K562 (cell line): ENCODE measurements around the gene RSRC1. TPM values are rescaled to one million over a fixed set of nuclear protein-coding genes. Genes with fewer than 3 reads are reported as not detected.

ENCODE experiments used
- ATAC-seq: fragments of 200-7000 bp; cut with Tn5 transposase; 3 replicates; pipeline ENCODE4 v1.9.1; 2020; ENCODE audit warnings: moderate library complexity
- BruUV-seq: library from RNA; stranded (reverse); fragments of 400-500 nt; replicated peaks from 2 replicates; lab custom pipeline; 2021; lab: Mats Ljungman, UMichigan
- CTCF ChIA-PET: fragments of 300-600 bp; formaldehyde crosslinking; extraction: SDS; loops from one replicate; lab custom pipeline; 2021; ENCODE audit warnings: low intra/inter-chr PET ratio; lab: Yijun Ruan, JAX
- POLR2A ChIA-PET: fragments of 300-600, 350-650 bp; sonication (Branson Sonifier 250); formaldehyde crosslinking; extraction: SDS; loops from one replicate; lab custom pipeline; 2021; ENCODE audit warnings: antibody characterized with exemption, inconsistent platforms; lab: Yijun Ruan, JAX
- DNase-seq, 4 experiments: peaks; one replicate each; pipeline versions ENCODE4 v3.0.0 to v3.0.0-alpha.2; 2011 to 2018; ENCODE audit warnings: low spot score in 3 of 4, mixed read lengths in 3 of 4; ENCODE audit errors: extremely low read depth in 1 of 4
- FAIRE-seq: peaks from 2 replicates; lab custom pipeline; 2011; peaks lifted over from hg19 to GRCh38; lab: Jason Lieb, UNC
- H2AFZ ChIP-seq: 2 replicates; pipeline ENCODE4 v1.6.0; 2011; ENCODE audit warnings: low read depth, low read length, control low read depth, inconsistent platforms
- H3K27ac ChIP-seq: fragments of 200-600 bp; 3 replicates; pipeline ENCODE4 v1.8.0; 2011; ENCODE audit warnings: low read depth, mild to moderate bottlenecking, control low read depth, inconsistent platforms, low read length, moderate library complexity, mixed read lengths; ENCODE audit errors: extremely low read depth
- H3K27me3 ChIP-seq, 2 experiments: fragments of 300-600 bp in 1 of 2; 2 replicates in 1 of 2; 3 replicates in 1 of 2; pipeline versions ENCODE4 v1.6.0 to v1.8.0; 2011; ENCODE audit warnings: inconsistent platforms in 2 of 2, low read length in 2 of 2, mild to moderate bottlenecking in 1 of 2, mixed read lengths in 1 of 2, moderate library complexity in 1 of 2; ENCODE audit not compliant: control insufficient read depth in 2 of 2, insufficient read depth in 2 of 2
- H3K36me3 ChIP-seq: fragments of 300-600 bp; 3 replicates; pipeline ENCODE4 v1.8.0; 2011; ENCODE audit warnings: mild to moderate bottlenecking, low read length, inconsistent platforms; ENCODE audit not compliant: control insufficient read depth, insufficient read depth
- H3K4me1 ChIP-seq, 2 experiments: fragments of 200-600 bp in 1 of 2; replicated peaks in 1 of 2; 2 replicates in 1 of 2; 3 replicates in 1 of 2; pipeline versions ENCODE4 v1.5.1 to v1.8.0; 2011; ENCODE audit warnings: inconsistent platforms in 2 of 2, low read length in 2 of 2, mild to moderate bottlenecking in 1 of 2, mixed read lengths in 1 of 2, moderate library complexity in 1 of 2; ENCODE audit not compliant: control insufficient read depth in 2 of 2, insufficient read depth in 2 of 2
- H3K4me2 ChIP-seq: 2 replicates; pipeline ENCODE4 v1.6.1; 2011; ENCODE audit warnings: low read length, control low read depth, inconsistent platforms, mixed read lengths; ENCODE audit not compliant: insufficient read depth
- H3K4me3 ChIP-seq: fragments of 200-600 bp; sonication (generic), shearing (Covaris generic); 2 replicates; pipeline ENCODE4 v1.5.1; 2016; ENCODE audit warnings: control low read depth, inconsistent platforms
- H3K79me2 ChIP-seq: fragments of 200-600 bp; 3 replicates; pipeline ENCODE4 v1.8.0; 2011; ENCODE audit warnings: low read length, inconsistent platforms; ENCODE audit not compliant: control insufficient read depth, insufficient read depth
- H3K9ac ChIP-seq, 2 experiments: 2 replicates each; pipeline versions ENCODE4 v1.6.0 to v1.6.1; 2011; ENCODE audit warnings: low read depth in 2 of 2, low read length in 2 of 2, control low read depth in 1 of 2, inconsistent platforms in 1 of 2, mild to moderate bottlenecking in 1 of 2, mixed read lengths in 1 of 2; ENCODE audit not compliant: insufficient read depth in 1 of 2
- H3K9me1 ChIP-seq: one replicate; pipeline ENCODE4 v1.6.0; 2011; ENCODE audit warnings: inconsistent platforms, mild to moderate bottlenecking, low read length, moderate library complexity; ENCODE audit not compliant: control insufficient read depth, insufficient read depth
- H3K9me3 ChIP-seq: replicated peaks from 2 replicates; pipeline ENCODE4 v1.5.1; 2011; ENCODE audit warnings: low read depth, low read length, inconsistent platforms; ENCODE audit not compliant: control insufficient read depth, insufficient read depth
- H4K20me1 ChIP-seq: replicated peaks from 2 replicates; pipeline ENCODE4 v1.6.1; 2011; ENCODE audit warnings: low read length, inconsistent platforms, mixed read lengths; ENCODE audit not compliant: control insufficient read depth, insufficient read depth
- IFI16 ChIP-seq: fragments of 250-450 bp; sonication (Bioruptor Pico); IDR thresholded peaks from 2 replicates; pipeline ENCODE4 v2.1.2; 2022; ENCODE audit warnings: mild to moderate bottlenecking, inconsistent platforms
- KAT7 ChIP-seq: sonication (generic); formaldehyde crosslinking; IDR thresholded peaks from 2 replicates; pipeline ENCODE4 v1.8.0; 2022; ENCODE audit warnings: missing genetic modification reagents, mild to moderate bottlenecking, borderline replicate concordance
- MYNN ChIP-seq, 2 experiments: sonication (generic); formaldehyde crosslinking in 1 of 2; IDR thresholded peaks; 2 replicates each; pipeline versions ENCODE4 v1.5.0 to v1.6.1; 2016 to 2020; ENCODE audit warnings: antibody characterized with exemption in 1 of 2, missing genetic modification reagents in 1 of 2
- NR2C1 ChIP-seq, 2 experiments: fragments of 450-650 bp; IDR thresholded peaks; 2 replicates each; pipeline ENCODE4 v1.6.1; 2017; ENCODE audit warnings: mild to moderate bottlenecking in 2 of 2, antibody characterized with exemption in 1 of 2, inconsistent platforms in 1 of 2, missing compliant biosample characterization in 1 of 2, missing genetic modification characterization in 1 of 2
- PURB ChIP-seq: sonication (generic); formaldehyde crosslinking; IDR thresholded peaks from 2 replicates; pipeline ENCODE4 v1.9.0; 2021; ENCODE audit warnings: low read depth, mild to moderate bottlenecking, missing genetic modification reagents
- SIN3B ChIP-seq: fragments of 450-650 bp; IDR thresholded peaks from 2 replicates; pipeline ENCODE4 v1.6.1; 2017; ENCODE audit warnings: low read depth, mild to moderate bottlenecking, moderate library complexity
- ZC3H4 ChIP-seq: sonication (generic); formaldehyde crosslinking; IDR thresholded peaks from 2 replicates; pipeline ENCODE4 v1.9.0; 2021; ENCODE audit warnings: missing genetic modification reagents, borderline replicate concordance
- WGBS: fragments of 100-300 bp; shearing (Covaris generic); methylation state at CpG from one replicate; pipeline ENCODE4 v1.1.6; 2016; ENCODE audit warnings: low coverage, mixed read lengths; ENCODE audit not compliant: insufficient coverage; ENCODE audit errors: missing lambda C conversion rate; 5-methylcytosine and 5-hydroxymethylcytosine counted together
- in situ Hi-C: fragments of 300-500 bp; cut with MboI; formaldehyde crosslinking; loops from 4 replicates; pipeline ENCODE4 v1.15.0; 2018; ENCODE audit warnings: inconsistent platforms, mixed read lengths
- intact Hi-C: fragments of 100-400 bp; cut with micrococcal nuclease; formaldehyde crosslinking; loops from 2 replicates; pipeline ENCODE4 v1.14.2; 2022
- polyA plus RNA-seq, 8 experiments: library from polyadenylated mRNA; depleted of rRNA in 4 of 8; stranded (reverse) in 5 of 8; unstranded in 3 of 8; fragments of >200 nt; fragmentation: Nextera tagmentation in 2 of 8; fragmentation: Illumina TruSeq in 1 of 8; extraction: Ambion mirVana in 2 of 8; extraction: Trizol in 1 of 8; gene quantifications; 2 replicates each; pipeline versions ENCODE4 v1.2.1 to v1.2.3, GENCODE V29; 2011 to 2014; ENCODE audit warnings: inconsistent platforms in 1 of 8, missing spikeins in 1 of 8
- total RNA-seq, 7 experiments: library from RNA; depleted of rRNA in 6 of 7; stranded (reverse); fragments of >200 nt in 6 of 7; fragmentation: Illumina TruSeq in 2 of 7; extraction: Trizol in 2 of 7; gene quantifications; 2 replicates each; pipeline versions ENCODE4 v1.2.1 to v1.2.3, GENCODE V29; 2011 to 2021; ENCODE audit warnings: low replicate concordance in 1 of 7
- TF ChIP-seq, protein P1 (sequence below): fragments of 450-650 bp; IDR thresholded peaks from 2 replicates; pipeline ENCODE4 v1.6.1; 2016; ENCODE audit warnings: low read depth
- TF ChIP-seq, protein P2 (sequence below): fragments of 250-450 bp; sonication (Bioruptor Pico); IDR thresholded peaks from 2 replicates; pipeline ENCODE4 v1.5.1; 2021; ENCODE audit warnings: mild to moderate bottlenecking
- TF ChIP-seq, protein P3 (sequence below): fragments of 450-650 bp; IDR thresholded peaks from one replicate; pipeline ENCODE4 v1.6.1; 2018; ENCODE audit warnings: mild to moderate bottlenecking, moderate library complexity; ENCODE audit not compliant: partially characterized antibody
- TF ChIP-seq, protein P4 (sequence below): sonication (generic); formaldehyde crosslinking; IDR thresholded peaks from 2 replicates; pipeline ENCODE4 v1.9.0; 2022; ENCODE audit warnings: mild to moderate bottlenecking, missing genetic modification reagents

The RSRC1 gene
- total and polyA plus RNA-seq, 9 of the 15 experiments (the other 6 are each of a cell fraction or from before 2014, with no cell fraction given), result 19.3 to 128 (median 75.5) TPM

DNA sequence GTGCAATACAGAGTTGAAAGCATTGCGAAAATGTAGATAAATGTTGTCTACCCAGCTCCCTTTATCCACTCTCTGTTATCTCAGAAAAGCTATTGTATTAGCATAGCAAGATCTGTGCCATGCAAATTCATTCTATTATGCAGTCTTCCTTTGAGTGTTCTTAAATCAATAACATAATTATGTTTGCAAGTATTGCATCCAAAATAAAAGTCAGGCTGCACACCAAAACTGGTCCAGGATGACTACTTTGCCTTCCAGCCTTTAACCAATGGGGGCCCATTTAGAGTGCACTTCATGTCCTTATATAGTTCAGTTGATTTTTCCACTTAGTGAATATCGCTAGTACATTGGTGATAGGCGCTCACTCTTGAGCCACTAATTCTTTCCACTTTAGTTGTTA, 353.7 kb downstream of the RSRC1 start:
- Histone ChIP-seq H3K79me2 (no peaks in the 10 kb centered on the region), H2AFZ (no peak overlapping the region), H3K36me3 (no peaks in the 10 kb centered on the region), H3K4me2 (no peak overlapping the region), H3K27me3 (no peaks in the 10 kb centered on the region), H3K4me1 (no peaks in the 10 kb centered on the region), H3K4me3 (no peak overlapping the region), H3K9me3 (no peaks in the 10 kb centered on the region), H3K27ac (no peak overlapping the region), H3K9ac (no peak overlapping the region), H3K9me1 (no peaks in the 10 kb centered on the region), H4K20me1 (no peaks in the 10 kb centered on the region)
- POLR2A ChIA-PET, result no interaction called here
- intact Hi-C loops, result no loop called here
- DNase-seq (no peak), ATAC-seq (no peak), FAIRE-seq (no peak)
- CTCF ChIA-PET, result no interaction called here
- BruUV-seq, result no TSS peak
- WGBS, result 82% methylated on average over 3 of the region's 3 CpGs
- in situ Hi-C loops, result no loop called here
- no peak for TF ChIP-seq IFI16 (CRISPR knock-in tag)
- TF ChIP-seq, protein P1, sequence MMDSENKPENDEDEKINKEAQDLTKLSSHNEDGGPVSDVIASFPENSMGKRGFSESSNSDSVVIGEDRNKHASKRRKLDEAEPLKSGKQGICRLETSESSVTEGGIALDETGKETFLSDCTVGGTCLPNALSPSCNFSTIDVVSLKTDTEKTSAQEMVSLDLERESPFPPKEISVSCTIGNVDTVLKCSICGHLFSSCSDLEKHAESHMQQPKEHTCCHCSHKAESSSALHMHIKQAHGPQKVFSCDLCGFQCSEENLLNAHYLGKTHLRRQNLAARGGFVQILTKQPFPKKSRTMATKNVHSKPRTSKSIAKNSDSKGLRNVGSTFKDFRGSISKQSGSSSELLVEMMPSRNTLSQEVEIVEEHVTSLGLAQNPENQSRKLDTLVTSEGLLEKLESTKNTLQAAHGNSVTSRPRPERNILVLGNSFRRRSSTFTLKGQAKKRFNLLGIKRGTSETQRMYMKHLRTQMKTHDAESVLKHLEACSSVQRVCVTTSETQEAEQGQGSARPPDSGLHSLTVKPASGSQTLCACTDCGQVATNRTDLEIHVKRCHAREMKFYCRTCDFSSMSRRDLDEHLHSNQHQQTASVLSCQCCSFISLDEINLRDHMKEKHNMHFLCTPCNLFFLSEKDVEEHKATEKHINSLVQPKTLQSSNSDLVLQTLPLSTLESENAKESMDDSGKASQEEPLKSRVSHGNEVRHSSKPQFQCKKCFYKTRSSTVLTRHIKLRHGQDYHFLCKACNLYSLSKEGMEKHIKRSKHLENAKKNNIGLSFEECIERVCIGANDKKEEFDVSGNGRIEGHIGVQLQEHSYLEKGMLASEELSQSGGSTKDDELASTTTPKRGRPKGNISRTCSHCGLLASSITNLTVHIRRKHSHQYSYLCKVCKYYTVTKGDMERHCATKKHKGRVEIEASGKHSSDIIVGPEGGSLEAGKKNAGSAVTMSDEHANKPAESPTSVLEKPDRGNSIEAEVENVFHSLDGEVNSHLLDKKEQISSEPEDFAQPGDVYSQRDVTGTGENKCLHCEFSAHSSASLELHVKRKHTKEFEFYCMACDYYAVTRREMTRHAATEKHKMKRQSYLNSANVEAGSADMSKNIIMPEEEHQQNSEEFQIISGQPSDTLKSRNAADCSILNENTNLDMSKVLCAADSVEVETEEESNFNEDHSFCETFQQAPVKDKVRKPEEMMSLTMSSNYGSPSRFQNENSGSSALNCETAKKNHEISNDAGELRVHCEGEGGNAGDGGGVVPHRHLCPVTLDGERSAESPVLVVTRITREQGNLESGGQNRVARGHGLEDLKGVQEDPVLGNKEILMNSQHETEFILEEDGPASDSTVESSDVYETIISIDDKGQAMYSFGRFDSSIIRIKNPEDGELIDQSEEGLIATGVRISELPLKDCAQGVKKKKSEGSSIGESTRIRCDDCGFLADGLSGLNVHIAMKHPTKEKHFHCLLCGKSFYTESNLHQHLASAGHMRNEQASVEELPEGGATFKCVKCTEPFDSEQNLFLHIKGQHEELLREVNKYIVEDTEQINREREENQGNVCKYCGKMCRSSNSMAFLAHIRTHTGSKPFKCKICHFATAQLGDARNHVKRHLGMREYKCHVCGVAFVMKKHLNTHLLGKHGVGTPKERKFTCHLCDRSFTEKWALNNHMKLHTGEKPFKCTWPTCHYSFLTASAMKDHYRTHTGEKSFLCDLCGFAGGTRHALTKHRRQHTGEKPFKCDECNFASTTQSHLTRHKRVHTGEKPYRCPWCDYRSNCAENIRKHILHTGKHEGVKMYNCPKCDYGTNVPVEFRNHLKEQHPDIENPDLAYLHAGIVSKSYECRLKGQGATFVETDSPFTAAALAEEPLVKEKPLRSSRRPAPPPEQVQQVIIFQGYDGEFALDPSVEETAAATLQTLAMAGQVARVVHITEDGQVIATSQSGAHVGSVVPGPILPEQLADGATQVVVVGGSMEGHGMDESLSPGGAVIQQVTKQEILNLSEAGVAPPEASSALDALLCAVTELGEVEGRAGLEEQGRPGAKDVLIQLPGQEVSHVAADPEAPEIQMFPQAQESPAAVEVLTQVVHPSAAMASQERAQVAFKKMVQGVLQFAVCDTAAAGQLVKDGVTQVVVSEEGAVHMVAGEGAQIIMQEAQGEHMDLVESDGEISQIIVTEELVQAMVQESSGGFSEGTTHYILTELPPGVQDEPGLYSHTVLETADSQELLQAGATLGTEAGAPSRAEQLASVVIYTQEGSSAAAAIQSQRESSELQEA, result no peak
- TF ChIP-seq KAT7 (CRISPR knock-in tag), result no peak
- TF ChIP-seq, protein P2, sequence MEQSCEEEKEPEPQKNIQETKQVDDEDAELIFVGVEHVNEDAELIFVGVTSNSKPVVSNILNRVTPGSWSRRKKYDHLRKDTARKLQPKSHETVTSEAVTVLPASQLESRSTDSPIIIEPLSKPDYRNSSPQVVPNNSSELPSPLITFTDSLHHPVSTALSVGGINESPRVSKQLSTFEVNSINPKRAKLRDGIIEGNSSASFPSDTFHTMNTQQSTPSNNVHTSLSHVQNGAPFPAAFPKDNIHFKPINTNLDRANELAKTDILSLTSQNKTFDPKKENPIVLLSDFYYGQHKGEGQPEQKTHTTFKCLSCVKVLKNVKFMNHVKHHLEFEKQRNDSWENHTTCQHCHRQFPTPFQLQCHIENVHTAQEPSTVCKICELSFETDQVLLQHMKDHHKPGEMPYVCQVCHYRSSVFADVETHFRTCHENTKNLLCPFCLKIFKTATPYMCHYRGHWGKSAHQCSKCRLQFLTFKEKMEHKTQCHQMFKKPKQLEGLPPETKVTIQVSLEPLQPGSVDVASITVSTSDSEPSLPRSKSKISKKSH (CRISPR knock-in tag), result no peak
- no peak for TF ChIP-seq PURB
- TF ChIP-seq NR2C1 (IDR thresholded peaks at IDR 0.05), result no peak
- no peak for TF ChIP-seq NR2C1 (tag; IDR thresholded peaks at IDR 0.05)
- no peak for TF ChIP-seq MYNN (IDR thresholded peaks at IDR 0.05)
- TF ChIP-seq MYNN (CRISPR knock-in tag; IDR thresholded peaks at IDR 0.05), result no peak
- TF ChIP-seq, protein P3, sequence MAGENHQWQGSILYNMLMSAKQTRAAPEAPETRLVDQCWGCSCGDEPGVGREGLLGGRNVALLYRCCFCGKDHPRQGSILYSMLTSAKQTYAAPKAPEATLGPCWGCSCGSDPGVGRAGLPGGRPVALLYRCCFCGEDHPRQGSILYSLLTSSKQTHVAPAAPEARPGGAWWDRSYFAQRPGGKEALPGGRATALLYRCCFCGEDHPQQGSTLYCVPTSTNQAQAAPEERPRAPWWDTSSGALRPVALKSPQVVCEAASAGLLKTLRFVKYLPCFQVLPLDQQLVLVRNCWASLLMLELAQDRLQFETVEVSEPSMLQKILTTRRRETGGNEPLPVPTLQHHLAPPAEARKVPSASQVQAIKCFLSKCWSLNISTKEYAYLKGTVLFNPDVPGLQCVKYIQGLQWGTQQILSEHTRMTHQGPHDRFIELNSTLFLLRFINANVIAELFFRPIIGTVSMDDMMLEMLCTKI, result no peak
- TF ChIP-seq ZC3H4 (CRISPR knock-in tag), result no peak
- TF ChIP-seq SIN3B, result no peak
- TF ChIP-seq, protein P4, sequence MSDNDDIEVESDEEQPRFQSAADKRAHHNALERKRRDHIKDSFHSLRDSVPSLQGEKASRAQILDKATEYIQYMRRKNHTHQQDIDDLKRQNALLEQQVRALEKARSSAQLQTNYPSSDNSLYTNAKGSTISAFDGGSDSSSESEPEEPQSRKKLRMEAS (CRISPR knock-in tag), result no peak
